ENCODE data around the gene ZFP62. TPM values are rescaled to one million over a fixed set of nuclear protein-coding genes. Genes with fewer than 3 reads are reported as not detected.

The ZFP62 gene
- total and polyA plus RNA-seq, 12 donors = 6.4 to 24.9 (median 13.6) TPM

GRCh38 chr5:180844858-180845257 lies 16.2 kb downstream of the ZFP62 start:
- no peak overlapping the region for H3K27ac ChIP-seq
- H3K4me3 ChIP-seq = no peak overlapping the region
- H3K9me3 ChIP-seq = peaks cover 0 to 20% (median 0%) of the 10 kb centered on the region in 11 donors
- H3K27me3 ChIP-seq = no peaks in the 10 kb centered on the region
- no peak for TF ChIP-seq CTCF (IDR thresholded peaks at IDR 0.05)
- intact Hi-C loops (cut with DNase I) = loop anchor here in 1 of 10 donors (10.0 kb wide), 1 partner anchor 50 kb away; no protein-coding TSS in a partner anchor
- ATAC-seq = no peak
- H3K36me3 ChIP-seq = peaks cover 0 to 30% (median 16%) of the 10 kb centered on the region in 9 donors
- DNase-seq = no peak
- no peaks in the 10 kb centered on the region for H3K4me1 ChIP-seq
- 100% methylated on average over 1 of the region's 1 CpG for WGBS, 2 donors

GRCh38 chr5:180844432-180844831 lies 16.6 kb downstream of the ZFP62 start:
- Histone ChIP-seq H3K4me1 (no peaks in the 10 kb centered on the region), H3K27me3 (no peaks in the 10 kb centered on the region), H3K27ac (no peak overlapping the region), H3K9me3 (peaks cover 0 to 16% (median 0%) of the 10 kb centered on the region in 11 donors), H3K36me3 (peaks cover 0 to 26% (median 11%) of the 10 kb centered on the region in 9 donors), H3K4me3 (no peak overlapping the region)
- TF ChIP-seq CTCF (IDR thresholded peaks at IDR 0.05) = no peak
- intact Hi-C loops (cut with DNase I) = loop anchor here in 1 of 10 donors (10.0 kb wide), 1 partner anchor 50 kb away; no protein-coding TSS in a partner anchor
- WGBS, 2 donors = 76 to 77% methylated on average over 3 of the region's 3 CpGs
- DNase-seq (no peak), ATAC-seq (no peak)

GRCh38 chr5:180839935-180840334 lies 21.1 kb downstream of the ZFP62 start:
- TF ChIP-seq CTCF (IDR thresholded peaks at IDR 0.05) = no peak
- ATAC-seq (no peak), DNase-seq (no peak)
- no peaks in the 10 kb centered on the region for H3K27me3 ChIP-seq
- intact Hi-C loops (cut with DNase I) = loop anchor here in 1 of 10 donors (10.0 kb wide), 1 partner anchor 45 kb away; no protein-coding TSS in a partner anchor
- H3K36me3 ChIP-seq = peaks cover 0 to 35% (median 16%) of the 10 kb centered on the region in 9 donors
- H3K4me3 ChIP-seq = no peak overlapping the region
- H3K27ac ChIP-seq = no peak overlapping the region
- WGBS, 2 donors = 95% methylated on average over 3 of the region's 3 CpGs
- peaks cover 0 to 4% (median 0%) of the 10 kb centered on the region in 9 donors for H3K4me1 ChIP-seq
- H3K9me3 ChIP-seq = peaks cover 0 to 10% (median 0%) of the 10 kb centered on the region in 11 donors

- H3K4me3 ChIP-seq = no peak overlapping the region
- H3K4me1 ChIP-seq = peaks cover 0 to 8% (median 0%) of the 10 kb centered on the region in 9 donors
- TF ChIP-seq CTCF (IDR thresholded peaks at IDR 0.05) = no peak
- H3K27me3 ChIP-seq = no peaks in the 10 kb centered on the region
- 99 to 100% methylated on average over 2 of the region's 2 CpGs for WGBS, 2 donors
- H3K9me3 ChIP-seq = peaks cover 0 to 10% (median 0%) of the 10 kb centered on the region in 11 donors
- H3K36me3 ChIP-seq = peaks cover 0 to 42% (median 23%) of the 10 kb centered on the region in 9 donors
- ATAC-seq (no peak), DNase-seq (no peak)
- intact Hi-C loops (cut with DNase I) = no loop called here
- H3K27ac ChIP-seq = no peak overlapping the region
Observed at GRCh38 chr5:180839227-180839626, 21.8 kb downstream of the ZFP62 start.
